ENCODE measurements around the gene CXCL17.

CXCL17 gene

DNA sequence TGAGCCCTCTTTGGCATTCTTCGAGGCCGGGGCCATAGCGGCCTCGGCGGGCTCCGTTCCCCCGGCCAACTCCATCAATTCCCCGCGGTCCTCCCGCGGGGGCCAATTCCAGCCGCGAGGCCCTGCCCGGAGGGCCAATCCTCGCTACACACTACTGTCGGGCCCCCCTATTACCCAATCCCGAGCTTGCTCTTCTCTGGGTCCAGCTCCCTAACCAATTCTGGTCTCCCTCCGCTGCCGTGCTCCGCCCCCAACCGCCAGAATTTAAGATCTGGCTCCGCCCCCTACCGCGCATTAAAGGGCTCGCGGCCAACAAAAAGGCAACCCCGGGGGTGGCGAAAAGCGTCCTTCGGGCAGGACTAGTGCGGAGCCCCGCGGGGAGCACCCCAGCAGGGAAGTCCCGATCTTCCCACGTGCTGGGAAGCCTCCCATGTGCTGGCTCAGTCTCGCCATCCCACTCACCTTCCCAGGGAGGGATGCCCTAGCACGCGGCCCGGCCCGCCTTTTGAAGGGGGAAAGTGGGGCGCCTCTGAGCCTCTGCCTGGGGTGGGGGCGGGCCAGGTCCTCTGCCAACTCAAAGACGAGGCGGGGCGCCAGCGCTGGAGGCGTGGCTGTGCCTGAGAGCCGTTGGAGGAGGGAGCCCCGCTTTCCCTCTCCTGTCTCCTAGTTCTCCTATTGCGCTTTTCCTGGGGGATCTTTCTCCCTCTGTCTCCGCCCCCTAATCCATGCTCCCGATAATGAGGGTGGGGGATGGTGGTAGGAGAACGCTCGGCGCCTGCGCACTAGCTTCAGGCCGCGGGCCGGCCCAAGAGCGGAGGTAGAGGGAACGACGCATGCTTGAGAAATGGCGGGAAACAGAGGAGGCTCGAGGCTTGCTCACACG is 19.0 kb downstream of the CXCL17 start:
- H3K27ac ChIP-seq: no peak overlapping the region
- TF ChIP-seq ZFX (IDR thresholded peaks at IDR 0.05): no peak
- TF ChIP-seq, protein P1, sequence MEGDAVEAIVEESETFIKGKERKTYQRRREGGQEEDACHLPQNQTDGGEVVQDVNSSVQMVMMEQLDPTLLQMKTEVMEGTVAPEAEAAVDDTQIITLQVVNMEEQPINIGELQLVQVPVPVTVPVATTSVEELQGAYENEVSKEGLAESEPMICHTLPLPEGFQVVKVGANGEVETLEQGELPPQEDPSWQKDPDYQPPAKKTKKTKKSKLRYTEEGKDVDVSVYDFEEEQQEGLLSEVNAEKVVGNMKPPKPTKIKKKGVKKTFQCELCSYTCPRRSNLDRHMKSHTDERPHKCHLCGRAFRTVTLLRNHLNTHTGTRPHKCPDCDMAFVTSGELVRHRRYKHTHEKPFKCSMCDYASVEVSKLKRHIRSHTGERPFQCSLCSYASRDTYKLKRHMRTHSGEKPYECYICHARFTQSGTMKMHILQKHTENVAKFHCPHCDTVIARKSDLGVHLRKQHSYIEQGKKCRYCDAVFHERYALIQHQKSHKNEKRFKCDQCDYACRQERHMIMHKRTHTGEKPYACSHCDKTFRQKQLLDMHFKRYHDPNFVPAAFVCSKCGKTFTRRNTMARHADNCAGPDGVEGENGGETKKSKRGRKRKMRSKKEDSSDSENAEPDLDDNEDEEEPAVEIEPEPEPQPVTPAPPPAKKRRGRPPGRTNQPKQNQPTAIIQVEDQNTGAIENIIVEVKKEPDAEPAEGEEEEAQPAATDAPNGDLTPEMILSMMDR (conservative IDR thresholded peaks at IDR 0.05): no peak

DNA sequence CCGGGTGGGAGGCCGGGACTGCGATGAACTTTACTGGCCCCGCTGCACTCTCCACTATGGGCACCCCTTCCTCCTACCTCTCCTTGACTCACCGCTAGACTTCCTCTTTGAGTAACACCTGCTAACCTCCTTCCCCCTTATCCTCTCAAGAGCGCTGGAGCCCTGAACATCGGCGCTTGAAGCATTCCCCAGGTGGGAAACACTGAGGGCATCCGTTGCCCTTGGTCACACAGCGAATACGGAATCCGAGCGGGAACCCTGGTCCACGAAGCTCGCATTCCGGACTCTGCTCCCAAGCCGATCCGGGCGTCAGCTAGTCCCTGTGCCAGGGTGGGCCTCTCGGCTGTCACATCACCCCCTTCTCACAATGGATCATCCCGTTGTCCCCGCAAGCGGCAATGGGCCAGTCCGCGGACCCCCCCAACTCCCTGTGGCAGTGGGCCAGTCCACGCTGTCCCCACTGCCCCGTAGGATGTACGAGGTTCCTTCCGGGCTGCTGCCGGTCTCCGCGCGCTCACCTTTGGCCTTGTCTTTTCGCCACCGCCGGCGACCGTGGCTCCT is 19.8 kb downstream of the CXCL17 start:
- no peak overlapping the region for H3K27ac ChIP-seq
- TF ChIP-seq, protein P1 (conservative IDR thresholded peaks at IDR 0.05): no peak

DNA sequence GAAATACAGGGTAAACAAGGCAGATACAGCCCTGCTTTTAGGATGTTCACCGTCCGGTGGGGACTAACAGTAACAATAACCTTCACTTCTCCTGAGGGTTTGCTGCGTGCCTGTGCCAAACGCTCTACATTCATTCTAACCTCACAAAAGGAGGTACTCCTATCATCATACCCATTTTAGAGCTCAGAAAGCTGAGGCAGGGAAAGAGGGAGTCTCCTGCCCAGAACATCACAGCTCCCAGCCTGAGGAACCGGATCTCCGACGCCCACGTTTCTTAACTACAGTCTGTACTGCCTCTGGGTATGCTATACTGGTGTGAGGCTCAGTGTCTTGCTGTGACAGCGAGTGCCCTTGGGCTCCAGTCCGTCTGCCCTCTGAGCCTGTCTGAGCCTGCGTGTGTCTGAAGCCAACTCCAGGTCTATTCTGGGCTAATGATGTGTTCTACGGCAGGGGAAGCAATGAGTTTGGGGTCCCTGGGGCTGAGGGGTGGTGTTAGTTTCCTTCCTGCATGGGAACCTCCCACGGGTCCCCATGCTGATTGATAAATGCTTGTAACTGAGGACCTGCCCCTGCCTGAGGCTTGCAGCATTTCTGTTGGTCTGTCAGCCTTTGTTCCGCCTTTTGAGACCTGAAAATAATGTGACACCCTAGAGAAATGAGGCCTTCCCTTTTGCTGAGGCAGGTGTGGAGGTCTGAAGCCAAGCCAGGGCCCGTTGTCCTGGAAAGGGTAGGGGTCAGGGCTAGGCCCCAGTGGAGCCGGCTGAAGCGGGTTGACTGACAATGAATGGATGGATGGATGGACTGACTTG is 20.4 kb downstream of the CXCL17 start:
- TF ChIP-seq, protein P1 (conservative IDR thresholded peaks at IDR 0.05): no peak
- no peak for TF ChIP-seq ZFX (IDR thresholded peaks at IDR 0.05)
- H3K27ac ChIP-seq: no peak overlapping the region

- TF ChIP-seq, protein P1 (conservative IDR thresholded peaks at IDR 0.05): no peak
- TF ChIP-seq ZFX (IDR thresholded peaks at IDR 0.05): no peak
- H3K27ac ChIP-seq: peak overlapping the region; percentile 44
Measured at GRCh38 chr19:42421591-42422031, 21.1 kb downstream of the CXCL17 start.

- H3K27ac ChIP-seq: peak overlapping the region; percentile 44
- TF ChIP-seq ZFX (IDR thresholded peaks at IDR 0.05): no peak
- TF ChIP-seq, protein P1 (conservative IDR thresholded peaks at IDR 0.05): no peak
Measured at GRCh38 chr19:42421101-42421500, 21.6 kb downstream of the CXCL17 start.

- H3K27ac ChIP-seq: peak overlapping the region; percentile 44; the same call in 1 of the 2 replicates
- no peak for TF ChIP-seq ZFX (IDR thresholded peaks at IDR 0.05)
- TF ChIP-seq, protein P1 (conservative IDR thresholded peaks at IDR 0.05): peak; percentile 74
Measured at GRCh38 chr19:42420055-42420544, 22.6 kb downstream of the CXCL17 start.

Data from C4-2B (cell line).